HepG2 (cell line): ENCODE measurements around the gene SLX1A. TPM values are rescaled to one million over a fixed set of nuclear protein-coding genes. Genes with fewer than 3 reads are reported as not detected.

Experiments used
- ARHGAP35 ChIP-seq: sonication (generic); formaldehyde crosslinking; IDR thresholded peaks from 2 replicates; pipeline ENCODE4 v1.9.0; 2022; ENCODE audit warnings: mild to moderate bottlenecking, inconsistent platforms, moderate library complexity, missing genetic modification reagents, borderline replicate concordance
- ATF7 ChIP-seq, 2 experiments: fragments of 450-650 bp in 1 of 2; sonication (generic) in 1 of 2; formaldehyde crosslinking in 1 of 2; IDR thresholded peaks; 2 replicates each; pipeline versions ENCODE4 v1.4.0 to v1.6.1; 2016 to 2020; ENCODE audit warnings: antibody characterized with exemption in 1 of 2, mild to moderate bottlenecking in 1 of 2, missing genetic modification reagents in 1 of 2
- CBFB ChIP-seq: sonication (generic); formaldehyde crosslinking; IDR thresholded peaks from 2 replicates; pipeline ENCODE4 v1.4.0; 2020; ENCODE audit warnings: missing genetic modification reagents
- FOSL2 ChIP-seq: sonication (generic); formaldehyde crosslinking; IDR thresholded peaks from 2 replicates; pipeline ENCODE4 v1.4.0; 2020; ENCODE audit warnings: missing genetic modification reagents
- KLF12 ChIP-seq: sonication (generic); formaldehyde crosslinking; IDR thresholded peaks from 2 replicates; pipeline ENCODE4 v1.4.0; 2020; ENCODE audit warnings: missing genetic modification reagents, borderline replicate concordance
- NR2F1 ChIP-seq, 2 experiments: fragments of 450-650 bp in 1 of 2; formaldehyde crosslinking in 1 of 2; IDR thresholded peaks; 2 replicates each; pipeline versions ENCODE4 v1.5.0 to v1.6.1; 2016 to 2020; ENCODE audit warnings: mild to moderate bottlenecking in 1 of 2, missing compliant biosample characterization in 1 of 2, missing genetic modification reagents in 1 of 2, moderate library complexity in 1 of 2
- NR2F6 ChIP-seq, 2 experiments: IDR thresholded peaks; 2 replicates each; pipeline ENCODE4 v1.6.1; 2016; ENCODE audit warnings: antibody characterized with exemption in 1 of 2, mild to moderate bottlenecking in 1 of 2
- REL ChIP-seq: sonication (generic); formaldehyde crosslinking; conservative IDR thresholded peaks from 2 replicates; pipeline ENCODE4 v1.8.0; 2022; ENCODE audit warnings: mild to moderate bottlenecking, missing genetic modification reagents, moderate library complexity
- SOX6 ChIP-seq, 2 experiments: fragments of 450-650 bp in 1 of 2; sonication (generic) in 1 of 2; formaldehyde crosslinking in 1 of 2; IDR thresholded peaks; 2 replicates each; pipeline versions ENCODE4 v1.4.0 to v1.6.1; 2017 to 2020; ENCODE audit warnings: antibody characterized with exemption in 1 of 2, mild to moderate bottlenecking in 1 of 2, missing genetic modification reagents in 1 of 2
- TARDBP ChIP-seq: sonication (generic); formaldehyde crosslinking; IDR thresholded peaks from 2 replicates; pipeline ENCODE4 v1.8.0; 2022; ENCODE audit warnings: mild to moderate bottlenecking, missing genetic modification reagents
- XRCC5 ChIP-seq: fragments of 200-400 bp; formaldehyde crosslinking; optimal IDR thresholded peaks from 2 replicates; pipeline ENCODE3; 2017; ENCODE audit warnings: mild to moderate bottlenecking, low read length
- ZKSCAN5 ChIP-seq: sonication (generic); formaldehyde crosslinking; IDR thresholded peaks from 2 replicates; pipeline ENCODE4 v1.5.1; 2020; ENCODE audit warnings: mild to moderate bottlenecking, missing genetic modification reagents
- ZNF354B ChIP-seq: sonication (generic); formaldehyde crosslinking; IDR thresholded peaks from 2 replicates; pipeline ENCODE4 v1.8.0; 2022; ENCODE audit warnings: mild to moderate bottlenecking, missing genetic modification reagents
- ZNF550 ChIP-seq: sonication (generic); formaldehyde crosslinking; IDR thresholded peaks from 2 replicates; pipeline ENCODE4 v1.4.0; 2020; ENCODE audit warnings: mild to moderate bottlenecking, missing genetic modification reagents, borderline replicate concordance
- ZNF570 ChIP-seq: sonication (generic); formaldehyde crosslinking; IDR thresholded peaks from 2 replicates; pipeline ENCODE4 v1.4.0; 2020; ENCODE audit warnings: mild to moderate bottlenecking, missing genetic modification reagents, borderline replicate concordance
- polyA plus RNA-seq, 8 experiments: library from polyadenylated mRNA; depleted of rRNA in 3 of 8; stranded (reverse) in 7 of 8; unstranded in 1 of 8; fragments of >200 nt; fragmentation: Illumina TruSeq in 4 of 8; extraction: Trizol in 4 of 8; gene quantifications; 2 replicates each; pipeline versions ENCODE4 v1.2.1 to v1.2.3, GENCODE V29; 2011 to 2016; ENCODE audit warnings: low read depth in 4 of 8, missing spikeins in 1 of 8, mixed read lengths in 1 of 8; ENCODE audit not compliant: insufficient read depth in 1 of 8
- total RNA-seq, 5 experiments: library from RNA; depleted of rRNA; stranded (reverse); fragments of >200 nt; fragmentation: Illumina TruSeq; extraction: Trizol; gene quantifications; 2 replicates each; pipeline ENCODE4 v1.2.3, GENCODE V29; 2016; ENCODE audit warnings: low read depth in 1 of 5
- TF ChIP-seq, protein P1 (sequence below): sonication (generic); formaldehyde crosslinking; IDR thresholded peaks from 2 replicates; pipeline ENCODE4 v1.5.0; 2020; ENCODE audit warnings: missing genetic modification reagents
- TF ChIP-seq, protein P2 (sequence below), 2 experiments: sonication (generic) in 1 of 2; formaldehyde crosslinking in 1 of 2; IDR thresholded peaks; 2 replicates each; pipeline versions ENCODE4 v1.4.0 to v1.6.1; 2016 to 2020; ENCODE audit warnings: borderline replicate concordance in 1 of 2, low read depth in 1 of 2, mild to moderate bottlenecking in 1 of 2, missing genetic modification reagents in 1 of 2
- TF ChIP-seq, protein P3 (sequence below): fragments of 450-650 bp; IDR thresholded peaks from 2 replicates; pipeline ENCODE4 v1.6.1; 2016

Gene SLX1A
- total and polyA plus RNA-seq, 2 of the 13 experiments (the other 11 are each of a cell fraction or from before 2014, with no cell fraction given): 12.0 to 37.1 TPM

DNA sequence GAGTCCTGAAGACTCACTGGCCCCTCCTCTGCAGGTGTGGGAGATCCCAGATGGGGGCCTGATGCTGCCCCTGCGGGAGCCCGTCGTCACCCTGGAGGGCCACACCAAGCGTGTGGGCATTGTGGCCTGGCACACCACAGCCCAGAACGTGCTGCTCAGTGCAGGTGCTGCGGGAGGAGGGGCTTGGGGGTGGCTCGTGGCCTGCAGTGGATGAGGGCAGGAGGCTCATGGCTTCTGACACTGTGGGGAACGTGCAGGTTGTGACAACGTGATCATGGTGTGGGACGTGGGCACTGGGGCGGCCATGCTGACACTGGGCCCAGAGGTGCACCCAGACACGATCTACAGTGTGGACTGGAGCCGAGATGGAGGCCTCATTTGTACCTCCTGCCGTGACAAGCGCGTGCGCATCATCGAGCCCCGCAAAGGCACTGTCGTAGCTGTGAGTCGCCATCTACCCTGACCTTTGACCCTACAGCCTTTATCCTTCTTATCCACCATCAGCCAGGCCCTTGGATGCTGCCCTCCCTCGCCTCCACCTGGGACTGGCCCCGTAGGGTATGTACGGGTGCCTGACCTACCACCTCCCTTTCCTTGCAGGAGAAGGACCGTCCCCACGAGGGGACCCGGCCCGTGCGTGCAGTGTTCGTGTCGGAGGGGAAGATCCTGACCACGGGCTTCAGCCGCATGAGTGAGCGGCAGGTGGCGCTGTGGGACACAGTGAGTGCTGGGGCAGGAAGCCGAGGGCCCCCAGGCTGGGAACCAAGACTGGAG is 6.7 kb upstream of the SLX1A start (continued):
- 0 out of 2 replicates have a peak, but pooled peaks have one; percentile 53 for TF ChIP-seq TARDBP
- peak; percentile 89 for TF ChIP-seq NR2F6 (IDR thresholded peaks at IDR 0.05)
- peak; percentile 91; the same call in 1 of the 2 replicates for TF ChIP-seq NR2F6 (CRISPR knock-in tag; IDR thresholded peaks at IDR 0.05)
- TF ChIP-seq ZKSCAN5 (CRISPR knock-in tag): no peak
- TF ChIP-seq, protein P1, sequence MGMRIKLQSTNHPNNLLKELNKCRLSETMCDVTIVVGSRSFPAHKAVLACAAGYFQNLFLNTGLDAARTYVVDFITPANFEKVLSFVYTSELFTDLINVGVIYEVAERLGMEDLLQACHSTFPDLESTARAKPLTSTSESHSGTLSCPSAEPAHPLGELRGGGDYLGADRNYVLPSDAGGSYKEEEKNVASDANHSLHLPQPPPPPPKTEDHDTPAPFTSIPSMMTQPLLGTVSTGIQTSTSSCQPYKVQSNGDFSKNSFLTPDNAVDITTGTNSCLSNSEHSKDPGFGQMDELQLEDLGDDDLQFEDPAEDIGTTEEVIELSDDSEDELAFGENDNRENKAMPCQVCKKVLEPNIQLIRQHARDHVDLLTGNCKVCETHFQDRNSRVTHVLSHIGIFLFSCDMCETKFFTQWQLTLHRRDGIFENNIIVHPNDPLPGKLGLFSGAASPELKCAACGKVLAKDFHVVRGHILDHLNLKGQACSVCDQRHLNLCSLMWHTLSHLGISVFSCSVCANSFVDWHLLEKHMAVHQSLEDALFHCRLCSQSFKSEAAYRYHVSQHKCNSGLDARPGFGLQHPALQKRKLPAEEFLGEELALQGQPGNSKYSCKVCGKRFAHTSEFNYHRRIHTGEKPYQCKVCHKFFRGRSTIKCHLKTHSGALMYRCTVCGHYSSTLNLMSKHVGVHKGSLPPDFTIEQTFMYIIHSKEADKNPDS (CRISPR knock-in tag): 0 out of 2 replicates have a peak, but pooled peaks have one; percentile 39
- no peak for TF ChIP-seq ATF7 (IDR thresholded peaks at IDR 0.05)
- TF ChIP-seq ATF7 (CRISPR knock-in tag; IDR thresholded peaks at IDR 0.05): peak; percentile 31; the same call in 1 of the 2 replicates
- 0 out of 2 replicates have a peak, but pooled peaks have one; percentile 62 for TF ChIP-seq REL
- TF ChIP-seq ZNF550 (CRISPR knock-in tag): 0 out of 2 replicates have a peak, but pooled peaks have one; percentile 28
- TF ChIP-seq ZNF354B (CRISPR knock-in tag): no peak
- TF ChIP-seq NR2F1 (CRISPR knock-in tag; IDR thresholded peaks at IDR 0.05): peak in 1 of 2 experiments; percentile 64; a peak in 2 of 4 replicates
- TF ChIP-seq XRCC5: peak; percentile 86
- TF ChIP-seq, protein P2, sequence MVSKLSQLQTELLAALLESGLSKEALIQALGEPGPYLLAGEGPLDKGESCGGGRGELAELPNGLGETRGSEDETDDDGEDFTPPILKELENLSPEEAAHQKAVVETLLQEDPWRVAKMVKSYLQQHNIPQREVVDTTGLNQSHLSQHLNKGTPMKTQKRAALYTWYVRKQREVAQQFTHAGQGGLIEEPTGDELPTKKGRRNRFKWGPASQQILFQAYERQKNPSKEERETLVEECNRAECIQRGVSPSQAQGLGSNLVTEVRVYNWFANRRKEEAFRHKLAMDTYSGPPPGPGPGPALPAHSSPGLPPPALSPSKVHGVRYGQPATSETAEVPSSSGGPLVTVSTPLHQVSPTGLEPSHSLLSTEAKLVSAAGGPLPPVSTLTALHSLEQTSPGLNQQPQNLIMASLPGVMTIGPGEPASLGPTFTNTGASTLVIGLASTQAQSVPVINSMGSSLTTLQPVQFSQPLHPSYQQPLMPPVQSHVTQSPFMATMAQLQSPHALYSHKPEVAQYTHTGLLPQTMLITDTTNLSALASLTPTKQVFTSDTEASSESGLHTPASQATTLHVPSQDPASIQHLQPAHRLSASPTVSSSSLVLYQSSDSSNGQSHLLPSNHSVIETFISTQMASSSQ (IDR thresholded peaks at IDR 0.05; ENCODE audit: low read depth): no peak
- TF ChIP-seq, protein P2 (CRISPR knock-in tag; IDR thresholded peaks at IDR 0.05; ENCODE audit: borderline replicate concordance): 0 out of 2 replicates have a peak, but pooled peaks have one; percentile 47
- TF ChIP-seq KLF12 (CRISPR knock-in tag): no peak
- no peak for TF ChIP-seq SOX6 (IDR thresholded peaks at IDR 0.05)
- no peak for TF ChIP-seq SOX6 (CRISPR knock-in tag; IDR thresholded peaks at IDR 0.05)
- no peak for TF ChIP-seq CBFB
- TF ChIP-seq FOSL2 (CRISPR knock-in tag): peak; percentile 12; the same call in 1 of the 2 replicates
- TF ChIP-seq, protein P3, sequence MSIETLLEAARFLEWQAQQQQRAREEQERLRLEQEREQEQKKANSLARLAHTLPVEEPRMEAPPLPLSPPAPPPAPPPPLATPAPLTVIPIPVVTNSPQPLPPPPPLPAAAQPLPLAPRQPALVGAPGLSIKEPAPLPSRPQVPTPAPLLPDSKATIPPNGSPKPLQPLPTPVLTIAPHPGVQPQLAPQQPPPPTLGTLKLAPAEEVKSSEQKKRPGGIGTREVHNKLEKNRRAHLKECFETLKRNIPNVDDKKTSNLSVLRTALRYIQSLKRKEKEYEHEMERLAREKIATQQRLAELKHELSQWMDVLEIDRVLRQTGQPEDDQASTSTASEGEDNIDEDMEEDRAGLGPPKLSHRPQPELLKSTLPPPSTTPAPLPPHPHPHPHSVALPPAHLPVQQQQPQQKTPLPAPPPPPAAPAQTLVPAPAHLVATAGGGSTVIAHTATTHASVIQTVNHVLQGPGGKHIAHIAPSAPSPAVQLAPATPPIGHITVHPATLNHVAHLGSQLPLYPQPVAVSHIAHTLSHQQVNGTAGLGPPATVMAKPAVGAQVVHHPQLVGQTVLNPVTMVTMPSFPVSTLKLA: no peak
- TF ChIP-seq ZNF570: 0 out of 2 replicates have a peak, but pooled peaks have one; percentile 41
- TF ChIP-seq ARHGAP35 (CRISPR knock-in tag): no peak
